GM23338 (cell line): ENCODE results near the gene FOXP1.

Experiments
- CREB1 ChIP-seq: fragments of 250-450 bp; sonication (Bioruptor Pico); IDR thresholded peaks from 2 replicates; pipeline ENCODE4 v1.5.0; 2020; ENCODE audit warnings: low read depth, mild to moderate bottlenecking, moderate library complexity
- CTCF ChIP-seq, 2 experiments: fragments of 200-600 bp in 1 of 2; sonication (generic) in 1 of 2; conservative IDR thresholded peaks; 2 replicates each; pipeline versions ENCODE4 v1.5.1 to v1.6.1; 2016 to 2017; ENCODE audit warnings: antibody characterized with exemption in 2 of 2, low read depth in 2 of 2, mild to moderate bottlenecking in 2 of 2, moderate library complexity in 1 of 2
- EZH2 ChIP-seq: fragments of 200-600 bp; sonication (generic); IDR thresholded peaks from one replicate; pipeline ENCODE4 v1.8.0; 2017; ENCODE audit warnings: antibody characterized with exemption, mild to moderate bottlenecking, low read depth; ENCODE audit not compliant: unreplicated experiment
- EZH2phosphoT487 ChIP-seq: fragments of 200-600 bp; sonication (generic); IDR thresholded peaks from one replicate; pipeline ENCODE4 v1.8.1; 2018; ENCODE audit warnings: antibody characterized with exemption; ENCODE audit not compliant: unreplicated experiment
- JUNB ChIP-seq: IDR thresholded peaks from one replicate; pipeline ENCODE4 v1.6.1; 2016; ENCODE audit warnings: antibody characterized with exemption; ENCODE audit not compliant: unreplicated experiment
- NANOG ChIP-seq: IDR thresholded peaks from 2 replicates; pipeline ENCODE4 v1.6.1; 2016; ENCODE audit warnings: antibody characterized with exemption, borderline replicate concordance
- POLR2AphosphoS5 ChIP-seq: IDR thresholded peaks from 2 replicates; pipeline ENCODE4 v1.6.1; 2016; ENCODE audit warnings: antibody characterized with exemption, low read depth
- REST ChIP-seq: IDR thresholded peaks from one replicate; pipeline ENCODE4 v1.6.1; 2018; ENCODE audit warnings: antibody characterized with exemption; ENCODE audit not compliant: unreplicated experiment
- STAT1 ChIP-seq: IDR thresholded peaks from one replicate; pipeline ENCODE4 v1.6.1; 2016; ENCODE audit warnings: antibody characterized with exemption; ENCODE audit not compliant: unreplicated experiment
- ZNF462 ChIP-seq: fragments of 250-450 bp; sonication (Bioruptor Pico); IDR thresholded peaks from 2 replicates; pipeline ENCODE4 v1.5.0; 2020; ENCODE audit warnings: mild to moderate bottlenecking, moderate library complexity

- TF ChIP-seq CTCF (conservative IDR thresholded peaks at IDR 0.05; ENCODE audit: low read depth in 2 of 2) (no peak), EZH2 (no peak), POLR2AphosphoS5 (no peak), REST (no peak), NANOG (no peak), CREB1 (no peak), STAT1 (no peak), JUNB (no peak), EZH2phosphoT487 (no peak), ZNF462 (CRISPR knock-in tag) (no peak)
Observed at GRCh38 chr3:71513515-71513914, 70.0 kb downstream of the FOXP1 start.
